ENCODE results near the gene PRXL2A.

Gene PRXL2A

GRCh38 chr10:80447436-80448190, 39.3 kb downstream of the PRXL2A start:
- no peak for ATAC-seq

- no peak for ATAC-seq
Observed at GRCh38 chr10:80448209-80448942, 40.0 kb downstream of the PRXL2A start.

GRCh38 chr10:80449520-80449919, 41.2 kb downstream of the PRXL2A start:
- no peak for ATAC-seq

GRCh38 chr10:80451132-80451531, 42.8 kb downstream of the PRXL2A start:
- ATAC-seq: no peak

- ATAC-seq: no peak
Observed at GRCh38 chr10:80452069-80452468, 43.7 kb downstream of the PRXL2A start.

GRCh38 chr10:80452640-80453039, 44.3 kb downstream of the PRXL2A start:
- ATAC-seq: no peak

GRCh38 chr10:80453056-80453841, 44.9 kb downstream of the PRXL2A start:
- ATAC-seq: no peak

GRCh38 chr10:80453842-80454512, 45.6 kb downstream of the PRXL2A start, which contains the start of gene TSPAN14:
TSPAN14 (plus strand) TSS chr10:80454310; CDS start chr10:80489234, 34,924 bp downstream.
- ATAC-seq: peak; percentile 76 to 81

GRCh38 chr10:80454513-80455460, 46.4 kb downstream of the PRXL2A start:
- ATAC-seq: peak; percentile 12 to 14

- no peak for ATAC-seq
Observed at GRCh38 chr10:80455461-80456349, 47.4 kb downstream of the PRXL2A start.

- ATAC-seq: no peak
Observed at GRCh38 chr10:80457554-80458262, 49.4 kb downstream of the PRXL2A start.

- no peak for ATAC-seq
Observed at GRCh38 chr10:80458263-80458625, 49.9 kb downstream of the PRXL2A start.

GRCh38 chr10:80458638-80459037, 50.3 kb downstream of the PRXL2A start:
- no peak for ATAC-seq

- peak; percentile 34 to 40 for ATAC-seq
Observed at GRCh38 chr10:80459047-80459865, 50.9 kb downstream of the PRXL2A start.

- ATAC-seq: no peak
Observed at GRCh38 chr10:80460399-80461207, 52.3 kb downstream of the PRXL2A start.

- ATAC-seq: no peak
Observed at GRCh38 chr10:80461208-80462183, 53.1 kb downstream of the PRXL2A start.

Measured in activated CD4-positive, CD25-positive, alpha-beta regulatory T cell treated with anti-CD3 and anti-CD28 coated beads, Interleukin-2, amount 50 U/mL, for 24 hours (primary cell).